IMR-90 (cell line): ENCODE data around the gene GPC5. TPM values are rescaled to one million over a fixed set of nuclear protein-coding genes. Genes with fewer than 3 reads are reported as not detected.

ENCODE experiments used
- ATAC-seq: fragments of 200-7000 bp; cut with Tn5 transposase; 2 replicates; pipeline ENCODE4 v1.9.1; 2020; ENCODE audit warnings: low read depth, mild to moderate bottlenecking, moderate library complexity
- BruUV-seq: library from RNA; stranded (reverse); fragments of 400-500 nt; replicated peaks from 2 replicates; lab custom pipeline; 2021; lab: Mats Ljungman, UMichigan
- CTCF ChIA-PET: fragments of 300-600 bp; formaldehyde crosslinking; extraction: SDS; loops from one replicate; lab custom pipeline; 2021; ENCODE audit warnings: antibody characterized with exemption; lab: Yijun Ruan, JAX
- POLR2A ChIA-PET: fragments of 300-600 bp; sonication (Branson Sonifier 250); formaldehyde crosslinking; loops from one replicate; lab custom pipeline; 2022; ENCODE audit warnings: antibody characterized with exemption; ENCODE audit not compliant: unreplicated experiment; lab: Charles Lee
- DNase-seq: peaks from one replicate; pipeline ENCODE4 v3.0.0; 2013
- H2AFZ ChIP-seq: replicated peaks from 2 replicates; pipeline ENCODE3; 2013; ENCODE audit warnings: low read length, mild to moderate bottlenecking; ENCODE audit not compliant: poor library complexity
- H2AK5ac ChIP-seq: 2 replicates; pipeline ENCODE4 v1.6.1; 2013; ENCODE audit warnings: low read depth, low read length, inconsistent platforms
- H2AK9ac ChIP-seq: replicated peaks from 2 replicates; pipeline ENCODE3; 2013; ENCODE audit warnings: mild to moderate bottlenecking, low read depth, low read length, moderate library complexity; ENCODE audit not compliant: poor library complexity
- H2BK120ac ChIP-seq: 2 replicates; pipeline ENCODE4 v1.6.1; 2013; ENCODE audit warnings: low read depth, low read length, inconsistent platforms
- H2BK15ac ChIP-seq: 3 replicates; pipeline ENCODE4 v1.6.1; 2013; ENCODE audit warnings: low read depth, low read length, inconsistent platforms
- H2BK20ac ChIP-seq: 2 replicates; pipeline ENCODE4 v1.6.1; 2013; ENCODE audit warnings: low read depth, mild to moderate bottlenecking, inconsistent platforms, low read length, moderate library complexity
- H2BK5ac ChIP-seq: 2 replicates; pipeline ENCODE4 v1.6.1; 2013; ENCODE audit warnings: mild to moderate bottlenecking, low read depth, low read length, inconsistent platforms; ENCODE audit not compliant: poor library complexity, severe bottlenecking
- H3K14ac ChIP-seq: replicated peaks from 2 replicates; pipeline ENCODE4 v1.6.1; 2013; ENCODE audit warnings: low read depth, low read length, inconsistent platforms
- H3K18ac ChIP-seq: 2 replicates; pipeline ENCODE4 v1.6.1; 2013; ENCODE audit warnings: low read depth, low read length, control low read depth
- H3K23ac ChIP-seq: 2 replicates; pipeline ENCODE4 v1.6.1; 2013; ENCODE audit warnings: low read depth, low read length, inconsistent platforms
- H3K27ac ChIP-seq: 2 replicates; pipeline ENCODE4 v1.5.1; 2013; ENCODE audit warnings: mild to moderate bottlenecking, control low read depth, low read length; ENCODE audit not compliant: insufficient read depth
- H3K27me3 ChIP-seq: 2 replicates; pipeline ENCODE4 v1.6.1; 2013; ENCODE audit warnings: low read length; ENCODE audit not compliant: control insufficient read depth, insufficient read depth
- H3K36me3 ChIP-seq: 2 replicates; pipeline ENCODE4 v1.6.1; 2013; ENCODE audit warnings: low read length, mixed read lengths; ENCODE audit not compliant: control insufficient read depth, insufficient read depth
- H3K4ac ChIP-seq: 2 replicates; pipeline ENCODE4 v1.6.1; 2013; ENCODE audit warnings: low read depth, low read length, inconsistent platforms
- H3K4me1 ChIP-seq: 2 replicates; pipeline ENCODE4 v1.6.1; 2013; ENCODE audit warnings: low read length, mixed read lengths; ENCODE audit not compliant: control insufficient read depth, insufficient read depth
- H3K4me2 ChIP-seq: 2 replicates; pipeline ENCODE4 v1.6.1; 2013; ENCODE audit warnings: low read depth, mild to moderate bottlenecking, control low read depth, low read length, moderate library complexity
- H3K4me3 ChIP-seq: 2 replicates; pipeline ENCODE4 v1.5.1; 2013; ENCODE audit warnings: low read depth, mild to moderate bottlenecking, control low read depth, low read length, moderate library complexity; ENCODE audit not compliant: insufficient read depth
- H3K56ac ChIP-seq: 2 replicates; pipeline ENCODE4 v1.6.1; 2013; ENCODE audit warnings: low read length, inconsistent platforms; ENCODE audit not compliant: insufficient read depth; ENCODE audit errors: extremely low read depth
- H3K79me1 ChIP-seq, 2 experiments: 2 replicates each; pipeline ENCODE4 v1.6.1; 2013; ENCODE audit warnings: low read length in 2 of 2, inconsistent platforms in 1 of 2, low read depth in 1 of 2
- H3K9ac ChIP-seq: 2 replicates; pipeline ENCODE4 v1.6.1; 2013; ENCODE audit warnings: low read depth, low read length, control low read depth
- H3K9me1 ChIP-seq: 2 replicates; pipeline ENCODE4 v1.6.1; 2013; ENCODE audit warnings: low read length, inconsistent platforms; ENCODE audit not compliant: insufficient read depth
- H3K9me3 ChIP-seq: 2 replicates; pipeline ENCODE4 v1.6.1; 2013; ENCODE audit warnings: low read length; ENCODE audit not compliant: control insufficient read depth, insufficient read depth
- H4K20me1 ChIP-seq: 2 replicates; pipeline ENCODE4 v1.6.1; 2013; ENCODE audit warnings: low read length, inconsistent platforms; ENCODE audit not compliant: insufficient read depth
- H4K5ac ChIP-seq: 2 replicates; pipeline ENCODE4 v1.6.1; 2013; ENCODE audit warnings: mild to moderate bottlenecking, low read depth, low read length, control low read depth
- H4K8ac ChIP-seq, 2 experiments: 2 replicates each; pipeline ENCODE4 v1.6.1; 2013; ENCODE audit warnings: low read depth in 2 of 2, low read length in 2 of 2, control low read depth in 1 of 2, inconsistent platforms in 1 of 2
- H4K91ac ChIP-seq: 2 replicates; pipeline ENCODE4 v1.6.1; 2013; ENCODE audit warnings: low read depth, low read length, inconsistent platforms; ENCODE audit not compliant: insufficient read depth
- CHD1 ChIP-seq: IDR thresholded peaks from 2 replicates; pipeline ENCODE4 v1.6.1; 2012; ENCODE audit warnings: low read depth, low read length, improper control_type of control experiment
- FOS ChIP-seq: fragments of 150-350 bp; IDR thresholded peaks from 2 replicates; pipeline ENCODE4 v1.6.1; 2016; ENCODE audit warnings: low read depth, low read length
- MAFK ChIP-seq: IDR thresholded peaks from 2 replicates; pipeline ENCODE4 v1.6.1; 2012; ENCODE audit warnings: low read depth, low read length, improper control_type of control experiment
- MXI1 ChIP-seq: IDR thresholded peaks from 2 replicates; pipeline ENCODE4 v1.6.1; 2012; ENCODE audit warnings: low read depth, mild to moderate bottlenecking, low read length, moderate library complexity, borderline replicate concordance
- NFE2L2 ChIP-seq: fragments of 150-350 bp; IDR thresholded peaks from 2 replicates; pipeline ENCODE4 v1.6.1; 2016; ENCODE audit warnings: low read depth, mild to moderate bottlenecking, low read length
- RCOR1 ChIP-seq: IDR thresholded peaks from 2 replicates; pipeline ENCODE4 v1.6.1; 2012; ENCODE audit warnings: mild to moderate bottlenecking, low read length, improper control_type of control experiment; ENCODE audit not compliant: insufficient replicate concordance
- SMC3 ChIP-seq: fragments of 150-350 bp; IDR thresholded peaks from 2 replicates; pipeline ENCODE4 v1.6.1; 2016; ENCODE audit warnings: low read depth, mild to moderate bottlenecking, antibody characterized with exemption, low read length, moderate library complexity
- WGBS, 2 experiments: methylation state at CpG; one replicate each; pipeline versions ENCODE4 v1.1.5 to v1.1.7; 2013; ENCODE audit warnings: missing lambda C conversion rate in 2 of 2; ENCODE audit not compliant: insufficient read length in 1 of 2; ENCODE audit errors: extremely low coverage in 2 of 2; 5-methylcytosine and 5-hydroxymethylcytosine counted together
- dilution Hi-C: fragments of 300-500 bp; cut with HindIII; formaldehyde crosslinking; loops from one replicate; pipeline ENCODE4 v1.14.3; 2018; ENCODE audit warnings: low sequenced_read_pairs; ENCODE audit not compliant: unreplicated experiment
- in situ Hi-C: fragments of 300-500 bp; cut with MboI; formaldehyde crosslinking; loops from 3 replicates; pipeline ENCODE4 v1.14.3; 2019; ENCODE audit warnings: low sequenced_read_pairs, inconsistent platforms, mixed read lengths
- intact Hi-C: fragments of 100-400 bp; cut with micrococcal nuclease; formaldehyde crosslinking; loops from 2 replicates; pipeline ENCODE4 v1.10.0; 2022
- polyA plus RNA-seq, 3 experiments: library from polyadenylated mRNA; depleted of rRNA; stranded (reverse); fragments of >200 nt; gene quantifications; 2 replicates each; pipeline ENCODE4 v1.2.3, GENCODE V29; 2012; ENCODE audit warnings: low replicate concordance in 1 of 3
- total RNA-seq: library from RNA; depleted of rRNA; stranded (reverse); fragments of >200 nt; gene quantifications from 2 replicates; pipeline ENCODE4 v1.2.3, GENCODE V29; 2012

Gene GPC5
- total and polyA plus RNA-seq, 2 of the 4 experiments (the other 2 are of a cell fraction), result 0.94 to 1.8 TPM

DNA sequence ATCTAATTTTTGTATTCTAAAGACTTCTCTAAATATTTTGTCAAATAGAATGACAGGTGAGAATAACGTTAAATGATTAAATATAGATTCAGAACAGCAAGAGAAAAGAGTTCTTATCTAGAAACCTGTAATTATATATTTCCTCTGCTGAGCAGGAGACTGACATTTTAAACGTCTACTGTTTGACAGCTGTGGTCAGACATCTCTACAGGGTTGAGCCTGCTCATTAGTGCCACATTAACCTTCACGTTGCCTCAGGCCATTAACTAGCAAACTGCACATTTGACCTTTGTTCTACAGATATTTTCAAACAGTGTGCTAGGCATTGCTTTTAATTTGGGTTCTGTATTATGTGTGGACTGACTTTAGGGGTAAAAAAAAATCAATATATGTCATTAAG is 347.5 kb downstream of the GPC5 start:
- no CpG with 5 or more reads among the region's 3 CpGs for WGBS, 2 experiments
- dilution Hi-C loops, result no loop called here
- CTCF ChIA-PET, result interaction anchor here (0.6 kb wide), 1 partner anchor 23 kb away, joined by 3 read pairs; no protein-coding TSS in a partner anchor

More for the DNA sequence above, 347.5 kb downstream of the GPC5 start:
- Histone ChIP-seq H3K14ac (no peak overlapping the region), H3K56ac (no peak overlapping the region), H3K9me1 (no peaks in the 10 kb centered on the region), H3K4me3 (no peak overlapping the region), H2BK120ac (no peak overlapping the region), H3K23ac (no peak overlapping the region), H2BK5ac (no peak overlapping the region), H2AFZ (no peak overlapping the region), H3K9me3 (no peaks in the 10 kb centered on the region), H3K4me1 (no peaks in the 10 kb centered on the region), H3K9ac (no peak overlapping the region), H3K27me3 (no peaks in the 10 kb centered on the region), H3K36me3 (no peaks in the 10 kb centered on the region), H4K8ac (no peak overlapping the region), H3K79me1 (no peaks in the 10 kb centered on the region), H4K20me1 (no peaks in the 10 kb centered on the region), H3K27ac (no peak overlapping the region), H3K18ac (no peak overlapping the region), H2BK15ac (no peak overlapping the region), H4K5ac (no peak overlapping the region), H3K4me2 (no peak overlapping the region), H2AK9ac (no peak overlapping the region), H3K4ac (no peak overlapping the region), H4K91ac (no peak overlapping the region), H2BK20ac (no peak overlapping the region), H2AK5ac (no peak overlapping the region)
- BruUV-seq, result no TSS peak
- intact Hi-C loops, result no loop called here
- DNase-seq (no peak), ATAC-seq (no peak)
- POLR2A ChIA-PET, result no interaction called here
- TF ChIP-seq RCOR1 (no peak), CHD1 (no peak), NFE2L2 (no peak), MAFK (no peak), SMC3 (no peak), MXI1 (no peak), FOS (no peak)
- in situ Hi-C loops, result no loop called here
